OCI-LY3 (cell line): ENCODE results near the gene DNAH1.

Source experiments
- CTCF ChIP-seq: fragments of 200-600, 300-600 bp; sonication (generic); IDR thresholded peaks from 2 replicates; pipeline ENCODE4 v1.5.1; 2014; ENCODE audit warnings: antibody characterized with exemption, low read length, low read depth
- EZH2phosphoT487 ChIP-seq: fragments of 200-600 bp; shearing (Covaris generic); IDR thresholded peaks from 2 replicates; pipeline ENCODE4 v1.6.1; 2018; ENCODE audit warnings: antibody characterized with exemption, mixed run types, low read depth

- TF ChIP-seq CTCF: no peak
- TF ChIP-seq EZH2phosphoT487: no peak
These were observed 84.2 kb downstream of the DNAH1 start for GRCh38 chr3:52400275-52400793.
